ENCODE data around the gene FAM89A.
"Not testable (repeated sequence)": the region's sequence is repeated elsewhere in the genome, so short reads cannot be mapped to it uniquely, and the experiment has no call there.

The FAM89A gene

DNA sequence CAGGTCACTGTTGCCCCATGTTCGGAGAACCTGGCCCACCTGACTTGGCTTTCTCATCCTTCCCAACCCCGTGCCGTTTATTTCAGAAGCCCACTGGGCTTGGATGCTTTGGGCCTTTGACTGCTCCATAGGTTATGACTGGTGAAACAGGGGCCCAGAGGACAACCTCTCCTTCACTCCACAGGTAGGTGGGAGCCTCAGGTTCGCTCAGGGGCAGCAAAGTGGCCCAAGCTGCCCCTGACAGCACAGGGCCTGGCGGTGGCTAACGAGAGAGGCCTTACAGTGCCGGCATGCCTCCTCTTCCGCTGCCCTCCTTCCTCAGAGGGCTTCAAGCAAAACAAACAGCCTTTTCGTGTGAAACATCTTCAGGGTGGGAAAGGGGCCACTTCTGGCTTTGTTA is 16.9 kb downstream of the FAM89A start:
- Histone ChIP-seq H3K4me3 (ENCODE audit: insufficient read depth in 1 of 2, low read depth in 1 of 2, low read length in 2 of 2) (no peak overlapping the region), H4K91ac (ENCODE audit: low read length) (peak overlapping the region; percentile 85), H3K79me1 (replicated peaks; ENCODE audit: low read length, poor library complexity, severe bottlenecking) (peaks cover 9% of the 10 kb centered on the region), H3K9ac (ENCODE audit: low read length) (no peak overlapping the region), H2BK12ac (ENCODE audit: low read length in 2 of 2) (peak overlapping the region; percentile 55 to 79), H3K27me3 (ENCODE audit: control insufficient read depth in 1 of 2, insufficient read depth in 1 of 2, low read length in 2 of 2) (no peaks in the 10 kb centered on the region), H3K36me3 (ENCODE audit: control insufficient read depth in 1 of 2, insufficient read depth in 2 of 2, low read depth in 1 of 2, low read length in 2 of 2) (peaks cover 10 to 14% of the 10 kb centered on the region in 2 experiments), H3K23ac (ENCODE audit: low read length in 2 of 2) (no peak overlapping the region), H2AFZ (ENCODE audit: low read depth, low read length) (no peak overlapping the region), H3K18ac (ENCODE audit: low read depth in 1 of 2, low read length in 2 of 2) (no peak overlapping the region), H2AK5ac (ENCODE audit: low read length, severe bottlenecking) (no peak overlapping the region), H3K4ac (ENCODE audit: low read depth in 1 of 2, low read length in 2 of 2) (peak overlapping the region in 1 of 2 experiments; percentile 20), H3K4me1 (ENCODE audit: control insufficient read depth, insufficient read depth, low read depth, low read length) (peaks cover 5% of the 10 kb centered on the region), H4K8ac (ENCODE audit: low read length) (no peak overlapping the region), H2BK5ac (ENCODE audit: low read depth, low read length, poor library complexity, severe bottlenecking) (no peak overlapping the region), H3K4me2 (ENCODE audit: low read length, poor library complexity, severe bottlenecking) (no peak overlapping the region), H3K27ac (ENCODE audit: low read length, poor library complexity, severe bottlenecking) (no peak overlapping the region), H2BK15ac (ENCODE audit: low read depth, poor library complexity, severe bottlenecking) (no peak overlapping the region), H3K9me3 (ENCODE audit: control insufficient read depth, low read length) (no peaks in the 10 kb centered on the region), H2BK120ac (ENCODE audit: low read depth, low read length) (no peak overlapping the region), H3K14ac (ENCODE audit: low read length in 2 of 2) (no peak overlapping the region)
- no peak for DNase-seq
- WGBS = 92% methylated on average over 9 of the region's 9 CpGs

- not testable (repeated sequence) for H3K4me2 ChIP-seq (ENCODE audit: low read length, poor library complexity, severe bottlenecking)
- WGBS = 93% methylated on average over 7 of the region's 7 CpGs
Observed at GRCh38 chr1:231022543-231022942, 17.5 kb downstream of the FAM89A start.

GRCh38 chr1:231021540-231022031 is 18.5 kb downstream of the FAM89A start:
- H3K4me1 ChIP-seq (ENCODE audit: control insufficient read depth, insufficient read depth, low read depth, low read length) = peaks cover 3% of the 10 kb centered on the region
- H3K18ac ChIP-seq (ENCODE audit: low read depth in 1 of 2, low read length in 2 of 2) = peak overlapping the region; percentile 53 to 71
- H3K14ac ChIP-seq (ENCODE audit: low read length in 2 of 2) = peak overlapping the region in 1 of 2 experiments; percentile 13
- H3K4me2 ChIP-seq (ENCODE audit: low read length, poor library complexity, severe bottlenecking) = no peak overlapping the region
- no peaks in the 10 kb centered on the region for H3K27me3 ChIP-seq (ENCODE audit: control insufficient read depth in 1 of 2, insufficient read depth in 1 of 2, low read length in 2 of 2)
- no peak overlapping the region for H2BK15ac ChIP-seq (ENCODE audit: low read depth, poor library complexity, severe bottlenecking)
- peak overlapping the region; percentile 48 for H4K8ac ChIP-seq (ENCODE audit: low read length)
- peak; percentile 92 for DNase-seq
- 43% methylated on average over 12 of the region's 12 CpGs for WGBS
- no peak overlapping the region for H3K9ac ChIP-seq (ENCODE audit: low read length)
- H3K27ac ChIP-seq (ENCODE audit: low read length, poor library complexity, severe bottlenecking) = no peak overlapping the region
- no peak overlapping the region for H2AK5ac ChIP-seq (ENCODE audit: low read length, severe bottlenecking)
- peak overlapping the region; percentile 92 for H4K91ac ChIP-seq (ENCODE audit: low read length)
- H3K4ac ChIP-seq (ENCODE audit: low read depth in 1 of 2, low read length in 2 of 2) = peak overlapping the region; percentile 24 to 57
- no peak overlapping the region for H3K23ac ChIP-seq (ENCODE audit: low read length in 2 of 2)
- H2BK5ac ChIP-seq (ENCODE audit: low read depth, low read length, poor library complexity, severe bottlenecking) = no peak overlapping the region
- H2BK12ac ChIP-seq (ENCODE audit: low read length in 2 of 2) = peak overlapping the region; percentile 72 to 89
- H2BK120ac ChIP-seq (ENCODE audit: low read depth, low read length) = peak overlapping the region; percentile 95
- H3K9me3 ChIP-seq (ENCODE audit: control insufficient read depth, low read length) = no peaks in the 10 kb centered on the region
- H3K79me1 ChIP-seq (replicated peaks; ENCODE audit: low read length, poor library complexity, severe bottlenecking) = peaks cover 1% of the 10 kb centered on the region
- H3K36me3 ChIP-seq (ENCODE audit: control insufficient read depth in 1 of 2, insufficient read depth in 2 of 2, low read depth in 1 of 2, low read length in 2 of 2) = peaks cover 8 to 19% of the 10 kb centered on the region in 2 experiments
- no peak overlapping the region for H3K4me3 ChIP-seq (ENCODE audit: insufficient read depth in 1 of 2, low read depth in 1 of 2, low read length in 2 of 2)
- H2AFZ ChIP-seq (ENCODE audit: low read depth, low read length) = no peak overlapping the region

More at GRCh38 chr1:231022543-231022942, 17.5 kb downstream of the FAM89A start:
- not testable (repeated sequence) for H3K27ac ChIP-seq (ENCODE audit: low read length, poor library complexity, severe bottlenecking); H3K14ac ChIP-seq (ENCODE audit: low read length in 2 of 2); H3K27me3 ChIP-seq (ENCODE audit: control insufficient read depth in 1 of 2, insufficient read depth in 1 of 2, low read length in 2 of 2); H2BK5ac ChIP-seq (ENCODE audit: low read depth, low read length, poor library complexity, severe bottlenecking); H2BK15ac ChIP-seq (ENCODE audit: low read depth, poor library complexity, severe bottlenecking); H4K91ac ChIP-seq (ENCODE audit: low read length); H2AFZ ChIP-seq (ENCODE audit: low read depth, low read length); H2AK5ac ChIP-seq (ENCODE audit: low read length, severe bottlenecking); H3K23ac ChIP-seq (ENCODE audit: low read length in 2 of 2); DNase-seq; H3K79me1 ChIP-seq (replicated peaks; ENCODE audit: low read length, poor library complexity, severe bottlenecking); H2BK120ac ChIP-seq (ENCODE audit: low read depth, low read length); H3K4me1 ChIP-seq (ENCODE audit: control insufficient read depth, insufficient read depth, low read depth, low read length); H3K9ac ChIP-seq (ENCODE audit: low read length); H3K4me3 ChIP-seq (ENCODE audit: insufficient read depth in 1 of 2, low read depth in 1 of 2, low read length in 2 of 2); H3K18ac ChIP-seq (ENCODE audit: low read depth in 1 of 2, low read length in 2 of 2); H3K4ac ChIP-seq (ENCODE audit: low read depth in 1 of 2, low read length in 2 of 2); H3K9me3 ChIP-seq (ENCODE audit: control insufficient read depth, low read length); H2BK12ac ChIP-seq (ENCODE audit: low read length in 2 of 2); H4K8ac ChIP-seq (ENCODE audit: low read length)
- H3K36me3 ChIP-seq (ENCODE audit: control insufficient read depth in 1 of 2, insufficient read depth in 2 of 2, low read depth in 1 of 2, low read length in 2 of 2) = peaks cover 9 to 14% of the 10 kb centered on the region in 2 experiments

DNA sequence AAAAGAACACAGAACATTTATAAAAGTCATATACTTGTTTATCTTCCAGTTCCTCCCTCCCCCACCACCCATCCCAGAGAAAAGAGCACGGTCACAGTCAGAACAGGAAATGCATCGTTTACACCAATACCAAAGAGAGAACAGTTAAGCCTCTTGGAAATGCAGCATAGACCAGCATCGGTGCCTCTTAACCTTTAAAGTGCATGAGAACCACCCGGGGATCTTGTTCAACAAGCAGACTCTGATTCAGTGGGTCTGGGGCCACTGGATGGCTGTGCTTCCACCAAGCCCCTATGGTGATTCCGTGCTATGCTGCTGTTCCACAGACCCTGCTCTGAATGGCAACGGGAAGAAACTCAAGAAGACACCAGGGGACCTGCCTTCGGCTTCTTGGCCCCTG is 19.2 kb downstream of the FAM89A start:
- Histone ChIP-seq H2AFZ (ENCODE audit: low read depth, low read length) (no peak overlapping the region), H2AK5ac (ENCODE audit: low read length, severe bottlenecking) (no peak overlapping the region), H3K4me3 (ENCODE audit: insufficient read depth in 1 of 2, low read depth in 1 of 2, low read length in 2 of 2) (no peak overlapping the region), H4K91ac (ENCODE audit: low read length) (peak overlapping the region; percentile 90), H3K14ac (ENCODE audit: low read length in 2 of 2) (no peak overlapping the region), H3K9ac (ENCODE audit: low read length) (no peak overlapping the region), H3K79me1 (replicated peaks; ENCODE audit: low read length, poor library complexity, severe bottlenecking) (no peaks in the 10 kb centered on the region), H3K9me3 (ENCODE audit: control insufficient read depth, low read length) (no peaks in the 10 kb centered on the region), H3K18ac (ENCODE audit: low read depth in 1 of 2, low read length in 2 of 2) (peak overlapping the region; percentile 68 to 75), H3K23ac (ENCODE audit: low read length in 2 of 2) (no peak overlapping the region), H3K36me3 (ENCODE audit: control insufficient read depth in 1 of 2, insufficient read depth in 2 of 2, low read depth in 1 of 2, low read length in 2 of 2) (peaks cover 5 to 20% of the 10 kb centered on the region in 2 experiments), H2BK12ac (ENCODE audit: low read length in 2 of 2) (peak overlapping the region; percentile 37 to 79), H2BK120ac (ENCODE audit: low read depth, low read length) (peak overlapping the region; percentile 95), H3K4ac (ENCODE audit: low read depth in 1 of 2, low read length in 2 of 2) (peak overlapping the region; percentile 83 to 85), H2BK5ac (ENCODE audit: low read depth, low read length, poor library complexity, severe bottlenecking) (no peak overlapping the region), H3K4me1 (ENCODE audit: control insufficient read depth, insufficient read depth, low read depth, low read length) (peaks cover 3% of the 10 kb centered on the region), H3K27me3 (ENCODE audit: control insufficient read depth in 1 of 2, insufficient read depth in 1 of 2, low read length in 2 of 2) (no peaks in the 10 kb centered on the region), H2BK15ac (ENCODE audit: low read depth, poor library complexity, severe bottlenecking) (peak overlapping the region; percentile 94), H3K27ac (ENCODE audit: low read length, poor library complexity, severe bottlenecking) (no peak overlapping the region), H4K8ac (ENCODE audit: low read length) (peak overlapping the region; percentile 73), H3K4me2 (ENCODE audit: low read length, poor library complexity, severe bottlenecking) (no peak overlapping the region)
- peak; percentile 95 for DNase-seq
- 15% methylated on average over 7 of the region's 7 CpGs for WGBS

Measured in mesenchymal stem cell (in vitro differentiated cells and primary cell).